T-helper 17 cell (primary cell): Measurements from ENCODE around the gene CCDC192. TPM values are rescaled to one million over a fixed set of nuclear protein-coding genes. Genes with fewer than 3 reads are reported as not detected.

ENCODE experiments used
- ATAC-seq: fragments of 150-1000 bp; cut with Tn5 transposase; 2 replicates; pipeline ENCODE4 v1.10.0; 2021; ENCODE audit warnings: mild to moderate bottlenecking, moderate library complexity
- DNase-seq, 3 donors: peaks; one replicate each; pipeline versions ENCODE4 v3.0.0 to v3.0.0-alpha.2; 2020 to 2021
- H3K9me3 ChIP-seq: one replicate; pipeline ENCODE4 v1.7.0; 2013; ENCODE audit warnings: low read length, mild to moderate bottlenecking; ENCODE audit not compliant: control insufficient read depth, poor library complexity, severe bottlenecking
- H3K27ac Mint-ChIP-seq: one replicate; pipeline ENCODE4 v1.8.0; 2022; ENCODE audit warnings: mild to moderate bottlenecking, moderate library complexity, mixed read lengths
- H3K27me3 Mint-ChIP-seq: one replicate; pipeline ENCODE4 v1.8.0; 2022; ENCODE audit warnings: mixed read lengths
- H3K36me3 Mint-ChIP-seq: one replicate; pipeline ENCODE4 v1.8.0; 2022; ENCODE audit warnings: low read depth, mixed read lengths
- H3K4me1 Mint-ChIP-seq: one replicate; pipeline ENCODE4 v1.8.0; 2022; ENCODE audit warnings: mild to moderate bottlenecking, mixed read lengths
- H3K4me3 Mint-ChIP-seq: one replicate; pipeline ENCODE4 v1.8.0; 2022; ENCODE audit warnings: mild to moderate bottlenecking, moderate library complexity, mixed read lengths
- total RNA-seq, 4 donors: library from RNA in 2 of 4; stranded (reverse) in 2 of 4; gene quantifications; one replicate each; pipeline ENCODE4 v1.2.3 and lab custom pipeline; 2022 to 2026

CCDC192 gene
- total RNA-seq, 2 donors from 2014 or later = 0.45 TPM; not detected in 1

DNA sequence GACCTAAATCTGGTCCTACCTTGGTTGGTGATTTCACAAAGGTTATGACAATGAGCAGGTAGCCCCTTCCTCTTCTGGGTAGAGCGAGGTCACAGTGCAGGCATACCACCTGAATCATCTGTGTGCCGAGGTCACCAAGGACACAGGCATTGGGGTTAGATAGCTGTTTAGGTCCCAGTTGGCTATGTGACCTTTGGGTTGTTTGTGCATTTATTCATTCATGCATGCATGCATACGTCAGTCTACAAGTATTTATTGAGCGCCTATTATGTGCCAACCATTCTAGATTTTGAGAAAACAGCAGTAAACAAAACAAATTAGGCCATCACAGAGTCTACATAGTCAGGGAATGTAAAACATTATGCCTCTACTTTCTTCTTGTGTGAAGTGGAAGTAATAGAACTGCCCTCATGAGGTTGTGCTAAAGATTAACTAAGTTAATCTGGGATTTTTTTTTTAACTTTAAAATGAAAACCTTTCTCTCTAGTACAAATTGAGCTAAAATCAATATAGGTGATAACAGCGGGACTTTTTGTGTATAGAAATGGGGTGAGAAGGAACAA lies 275.6 kb downstream of the CCDC192 start:
- no peaks in the 10 kb centered on the region for H3K9me3 ChIP-seq
- Mint-ChIP-seq H3K4me3 (no peak overlapping the region), H3K27me3 (no peaks in the 10 kb centered on the region), H3K27ac (no peak overlapping the region), H3K36me3 (peaks cover 2% of the 10 kb centered on the region), H3K4me1 (peaks cover 3% of the 10 kb centered on the region)
- ATAC-seq = no peak
- no peak for DNase-seq

DNA sequence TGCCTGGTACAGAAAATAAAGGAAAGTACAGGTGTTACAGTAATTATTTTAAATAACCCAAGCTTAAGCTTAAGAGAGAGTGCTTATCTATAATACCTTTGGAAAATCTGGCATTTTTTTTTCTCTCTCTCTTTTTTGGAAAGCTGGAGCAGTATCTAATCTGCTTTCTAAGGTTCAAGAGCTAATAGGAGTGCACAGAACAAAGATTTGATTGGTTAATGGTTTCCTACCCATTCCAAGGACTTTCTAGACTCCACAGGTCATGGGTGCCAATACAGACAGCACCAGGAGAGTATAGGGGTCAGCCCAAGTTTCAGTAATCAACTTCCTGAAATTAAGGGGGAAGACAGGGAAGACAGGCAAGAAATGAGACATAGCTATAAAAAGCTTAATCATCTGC lies 276.3 kb downstream of the CCDC192 start:
- no peaks in the 10 kb centered on the region for H3K27me3 Mint-ChIP-seq
- H3K9me3 ChIP-seq = no peaks in the 10 kb centered on the region
- peaks cover 3% of the 10 kb centered on the region for H3K4me1 Mint-ChIP-seq
- no peak for ATAC-seq
- no peak overlapping the region for H3K4me3 Mint-ChIP-seq
- peaks cover 2% of the 10 kb centered on the region for H3K36me3 Mint-ChIP-seq
- DNase-seq = no peak
- no peak overlapping the region for H3K27ac Mint-ChIP-seq

DNA sequence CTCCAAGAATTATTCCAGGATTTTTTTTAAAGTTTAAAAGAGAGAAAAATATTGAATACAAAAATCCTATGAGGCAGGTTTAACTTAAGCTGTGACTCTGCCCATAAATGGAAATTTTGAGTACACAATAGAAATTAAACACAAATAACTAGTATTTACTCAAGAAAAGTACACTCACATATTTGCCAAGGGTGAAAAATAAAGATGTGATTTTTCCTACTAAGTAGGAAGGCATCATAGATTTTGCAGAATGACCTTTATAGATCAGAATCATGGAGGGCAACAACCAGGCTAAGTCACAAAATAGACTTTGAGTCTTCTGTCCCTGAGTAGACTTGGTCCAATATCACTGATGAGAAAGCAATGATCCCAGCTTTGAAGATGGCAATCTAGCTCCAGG lies 277.7 kb downstream of the CCDC192 start:
- H3K27me3 Mint-ChIP-seq = no peaks in the 10 kb centered on the region
- H3K4me3 Mint-ChIP-seq = no peak overlapping the region
- H3K27ac Mint-ChIP-seq = no peak overlapping the region
- H3K9me3 ChIP-seq = no peaks in the 10 kb centered on the region
- ATAC-seq (no peak), DNase-seq (no peak)
- peaks cover 2% of the 10 kb centered on the region for H3K4me1 Mint-ChIP-seq
- H3K36me3 Mint-ChIP-seq = peaks cover 1% of the 10 kb centered on the region

- no peaks in the 10 kb centered on the region for H3K36me3 Mint-ChIP-seq
- no peaks in the 10 kb centered on the region for H3K27me3 Mint-ChIP-seq
- no peaks in the 10 kb centered on the region for H3K9me3 ChIP-seq
- DNase-seq (no peak), ATAC-seq (no peak)
- no peak overlapping the region for H3K4me3 Mint-ChIP-seq
- no peak overlapping the region for H3K27ac Mint-ChIP-seq
- H3K4me1 Mint-ChIP-seq = no peaks in the 10 kb centered on the region
Measured at GRCh38 chr5:127981498-127981897, 278.3 kb downstream of the CCDC192 start.

DNA sequence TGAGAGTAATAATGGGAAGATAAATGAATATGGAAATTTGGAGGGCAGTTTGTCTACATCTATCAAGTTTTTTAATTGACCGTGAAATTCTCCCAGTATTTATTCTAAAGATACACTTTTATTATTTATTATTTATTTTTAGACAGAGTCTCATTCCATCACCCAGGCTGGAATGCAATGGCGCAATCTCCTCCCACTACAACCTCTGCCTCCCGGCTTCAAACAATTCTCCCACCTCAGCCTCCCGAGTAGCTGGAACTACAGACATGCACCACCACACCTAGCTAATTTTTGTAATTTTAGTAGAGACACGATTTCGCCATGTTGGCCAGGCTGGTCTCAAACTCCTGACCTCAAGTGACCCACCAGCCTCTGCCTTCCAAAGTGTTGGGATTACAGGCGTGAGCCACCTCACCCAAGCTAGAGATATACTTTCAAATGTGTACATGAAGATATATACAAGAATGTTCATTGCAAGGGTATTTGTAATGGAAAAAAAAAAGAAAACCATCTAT lies 282.7 kb downstream of the CCDC192 start:
- Mint-ChIP-seq H3K4me1 (no peaks in the 10 kb centered on the region), H3K27me3 (no peaks in the 10 kb centered on the region), H3K36me3 (no peaks in the 10 kb centered on the region), H3K4me3 (no peak overlapping the region), H3K27ac (no peak overlapping the region)
- no peaks in the 10 kb centered on the region for H3K9me3 ChIP-seq
- DNase-seq (no peak), ATAC-seq (no peak)

- H3K4me1 Mint-ChIP-seq = no peaks in the 10 kb centered on the region
Measured at GRCh38 chr5:127987354-127988145, 284.4 kb downstream of the CCDC192 start.

GRCh38 chr5:127988146-127988760 lies 285.1 kb downstream of the CCDC192 start:
- ATAC-seq = no peak
- H3K4me3 Mint-ChIP-seq = no peak overlapping the region
- no peaks in the 10 kb centered on the region for H3K4me1 Mint-ChIP-seq
- no peak overlapping the region for H3K27ac Mint-ChIP-seq
- H3K9me3 ChIP-seq = no peaks in the 10 kb centered on the region
- peaks cover 2% of the 10 kb centered on the region for H3K36me3 Mint-ChIP-seq
- DNase-seq = no peak
- no peaks in the 10 kb centered on the region for H3K27me3 Mint-ChIP-seq

More at GRCh38 chr5:127987354-127988145, 284.4 kb downstream of the CCDC192 start:
- ATAC-seq = no peak
- no peaks in the 10 kb centered on the region for H3K27me3 Mint-ChIP-seq
- H3K27ac Mint-ChIP-seq = no peak overlapping the region
- H3K9me3 ChIP-seq = no peaks in the 10 kb centered on the region
- no peak for DNase-seq
- no peaks in the 10 kb centered on the region for H3K36me3 Mint-ChIP-seq
- no peak overlapping the region for H3K4me3 Mint-ChIP-seq

Other genes with a start within 250 kb of the CCDC192 start
- gene PRRC1, start 185.8 kb upstream of the CCDC192 start, total RNA-seq = 10 to 100 TPM; 38.5 to 41.2 TPM
- gene CTXN3, start 54.3 kb upstream of the CCDC192 start, total RNA-seq = not detected